Liver (tissue), 9 donors: Measurements from ENCODE around the gene ENPP1. TPM values are rescaled to one million over a fixed set of nuclear protein-coding genes. Genes with fewer than 3 reads are reported as not detected.
A peak's percentile ranks its signal among the peaks of the same experiment; 100 is the strongest.

Experiments used
- DNase-seq: peaks from one replicate; pipeline ENCODE4 v3.0.0-alpha.2; 2017; ENCODE audit warnings: low spot score
- H3K27ac ChIP-seq, 2 donors: one replicate each; pipeline ENCODE4 v1.7.0; 2013; ENCODE audit warnings: inconsistent platforms in 2 of 2, low read length in 2 of 2, control low read depth in 1 of 2, low read depth in 1 of 2, mild to moderate bottlenecking in 1 of 2
- H3K27me3 ChIP-seq, 4 donors: one replicate each; pipeline versions ENCODE4 v1.6.1 to v1.7.0; 2013; ENCODE audit warnings: low read length in 3 of 4, inconsistent platforms in 1 of 4, mild to moderate bottlenecking in 1 of 4, moderate library complexity in 1 of 4; ENCODE audit not compliant: control insufficient read depth in 4 of 4, insufficient read depth in 4 of 4
- H3K36me3 ChIP-seq, 4 donors: one replicate each; pipeline versions ENCODE4 v1.6.1 to v1.7.0; 2013; ENCODE audit warnings: low read length in 3 of 4, mild to moderate bottlenecking in 3 of 4, low read depth in 1 of 4, moderate library complexity in 1 of 4; ENCODE audit not compliant: control insufficient read depth in 4 of 4, insufficient read depth in 3 of 4
- H3K4me1 ChIP-seq, 4 donors: one replicate each; pipeline versions ENCODE4 v1.6.1 to v1.7.0; 2013; ENCODE audit warnings: low read length in 3 of 4, mild to moderate bottlenecking in 3 of 4, moderate library complexity in 1 of 4; ENCODE audit not compliant: control insufficient read depth in 4 of 4, insufficient read depth in 4 of 4
- H3K4me3 ChIP-seq, 3 donors: one replicate each; pipeline versions ENCODE4 v1.6.1 to v1.7.0; 2013; ENCODE audit warnings: low read length in 3 of 3, control low read depth in 1 of 3, low read depth in 1 of 3, mild to moderate bottlenecking in 1 of 3
- H3K9ac ChIP-seq, 2 donors: one replicate each; pipeline ENCODE4 v1.7.0; 2013; ENCODE audit warnings: low read length in 2 of 2, mild to moderate bottlenecking in 2 of 2, moderate library complexity in 2 of 2, control low read depth in 1 of 2, low read depth in 1 of 2
- H3K9me3 ChIP-seq, 4 donors: one replicate each; pipeline versions ENCODE4 v1.6.1 to v1.7.0; 2013; ENCODE audit warnings: low read length in 3 of 4; ENCODE audit not compliant: control insufficient read depth in 4 of 4
- FOXA2 ChIP-seq: IDR thresholded peaks from 2 replicates; pipeline ENCODE4 v1.6.1; 2016; ENCODE audit warnings: antibody characterized with exemption
- GABPA ChIP-seq, 2 donors: IDR thresholded peaks in 1 of 2; conservative IDR thresholded peaks in 1 of 2; 2 replicates each; pipeline ENCODE4 v1.6.1; 2016; ENCODE audit warnings: antibody characterized with exemption in 2 of 2, mild to moderate bottlenecking in 1 of 2, moderate library complexity in 1 of 2
- HNF4A ChIP-seq, 2 donors: conservative IDR thresholded peaks; 2 replicates each; pipeline ENCODE4 v1.6.1; 2016; ENCODE audit warnings: antibody characterized with exemption in 2 of 2, mild to moderate bottlenecking in 2 of 2
- JUND ChIP-seq, 2 donors: IDR thresholded peaks; 2 replicates each; pipeline ENCODE4 v1.6.1; 2016; ENCODE audit warnings: antibody characterized with exemption in 2 of 2
- NR2F2 ChIP-seq: IDR thresholded peaks from 2 replicates; pipeline ENCODE4 v1.6.1; 2016; ENCODE audit warnings: antibody characterized with exemption
- REST ChIP-seq: IDR thresholded peaks from 2 replicates; pipeline ENCODE4 v1.6.1; 2016; ENCODE audit warnings: antibody characterized with exemption, mild to moderate bottlenecking
- RXRA ChIP-seq, 2 donors: IDR thresholded peaks; 2 replicates each; pipeline ENCODE4 v1.6.1; 2017 to 2018; ENCODE audit warnings: antibody characterized with exemption in 2 of 2, mild to moderate bottlenecking in 1 of 2
- SP1 ChIP-seq: IDR thresholded peaks from 2 replicates; pipeline ENCODE4 v1.6.1; 2018; ENCODE audit warnings: antibody characterized with exemption, mild to moderate bottlenecking
- WGBS: extraction: QIAGEN DNeasy Blood & Tissue Kit; methylation state at CpG from one replicate; pipeline ENCODE4 v1.1.7; 2013; 5-methylcytosine and 5-hydroxymethylcytosine counted together
- polyA plus RNA-seq, 2 donors: library from polyadenylated mRNA; stranded (reverse) in 1 of 2; unstranded in 1 of 2; fragments of 200-250 nt in 1 of 2; fragments of >200 nt in 1 of 2; fragmentation: Nextera tagmentation in 1 of 2; extraction: Ambion mirVana in 1 of 2; gene quantifications; one replicate each; pipeline versions ENCODE4 v1.2.1 to v1.2.3, GENCODE V29; 2013 to 2015
- total RNA-seq, 2 donors: library from RNA; depleted of rRNA; stranded (reverse); fragments of >200 nt; gene quantifications; one replicate each; pipeline ENCODE4 v1.2.3, GENCODE V29; 2014
- TF ChIP-seq, protein P1 (sequence below): IDR thresholded peaks from 2 replicates; pipeline ENCODE4 v1.6.1; 2016; ENCODE audit warnings: antibody characterized with exemption
- TF ChIP-seq, protein P2 (sequence below): fragments of 150-350 bp; IDR thresholded peaks from 2 replicates; pipeline ENCODE4 v1.5.1; 2017; ENCODE audit warnings: improper control_type of control experiment, low read depth, low read length; ENCODE audit not compliant: missing input control
- donor health status: healthy.
- donor health status: healthy.
- donor health status: healthy.
- donor health status: healthy.
- donor health status: healthy.

ENPP1 gene
- total and polyA plus RNA-seq, 4 donors, result 9.5 to 53.1 (median 31.1) TPM

DNA sequence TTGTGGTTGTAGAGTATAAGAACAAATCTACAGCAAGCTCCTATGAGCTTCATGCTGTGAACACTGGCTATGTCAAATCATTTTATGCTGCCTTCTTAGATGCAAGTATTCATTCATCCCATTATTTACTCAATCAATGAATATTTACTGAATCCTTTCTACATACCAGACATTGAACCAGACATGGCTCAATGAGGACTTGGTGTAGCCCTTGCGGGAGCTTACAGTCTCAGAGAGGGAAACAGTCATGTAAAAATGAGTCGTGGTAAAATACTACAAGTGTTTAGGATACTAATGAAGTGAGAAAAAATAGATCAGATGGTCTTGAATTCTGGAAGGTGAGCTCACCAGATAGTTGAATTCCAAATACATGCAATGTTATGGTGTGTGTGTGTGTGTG lies 44.8 kb upstream of the ENPP1 start:
- no peaks in the 10 kb centered on the region for H3K27me3 ChIP-seq
- H3K27ac ChIP-seq, result no peak overlapping the region
- H3K9me3 ChIP-seq, result no peaks in the 10 kb centered on the region
- TF ChIP-seq HNF4A (conservative IDR thresholded peaks at IDR 0.05) (peak; percentile 20 to 49), GABPA (IDR thresholded peaks at IDR 0.05 in 1 of 2, conservative IDR thresholded peaks at IDR 0.05 in 1 of 2) (no peak)
- no peak overlapping the region for H3K9ac ChIP-seq
- WGBS, result 52% methylated on average over 2 of the region's 2 CpGs
- no peak overlapping the region for H3K4me3 ChIP-seq
- H3K36me3 ChIP-seq, result no peaks in the 10 kb centered on the region
- peaks cover 0 to 6% (median 2%) of the 10 kb centered on the region in 4 donors for H3K4me1 ChIP-seq
- DNase-seq, result no peak

DNA sequence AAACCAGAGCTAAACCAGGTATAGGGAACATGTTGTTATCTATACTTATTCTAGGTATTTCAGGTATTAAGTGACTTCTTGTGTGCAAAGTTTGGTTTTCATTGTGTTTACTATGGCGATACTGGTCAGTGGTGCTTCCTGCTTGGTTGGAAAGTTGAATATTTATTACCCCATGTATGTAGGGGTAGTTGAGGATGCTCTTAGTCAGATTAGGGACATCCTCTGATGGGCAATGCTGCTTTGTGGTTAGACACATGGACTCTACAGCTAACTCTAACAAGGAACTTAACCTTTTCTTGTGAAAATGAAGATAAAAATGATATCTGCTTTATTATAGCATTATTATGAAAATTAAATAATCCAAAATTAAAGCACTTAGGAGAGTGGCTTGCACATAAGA lies 44.1 kb upstream of the ENPP1 start:
- no peaks in the 10 kb centered on the region for H3K27me3 ChIP-seq
- H3K9ac ChIP-seq, result no peak overlapping the region
- H3K4me3 ChIP-seq, result no peak overlapping the region
- no peak for TF ChIP-seq RXRA (IDR thresholded peaks at IDR 0.05)
- TF ChIP-seq, protein P1, sequence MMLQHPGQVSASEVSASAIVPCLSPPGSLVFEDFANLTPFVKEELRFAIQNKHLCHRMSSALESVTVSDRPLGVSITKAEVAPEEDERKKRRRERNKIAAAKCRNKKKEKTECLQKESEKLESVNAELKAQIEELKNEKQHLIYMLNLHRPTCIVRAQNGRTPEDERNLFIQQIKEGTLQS, result no peak
- H3K9me3 ChIP-seq, result no peaks in the 10 kb centered on the region
- peaks cover 0 to 6% (median 2%) of the 10 kb centered on the region in 4 donors for H3K4me1 ChIP-seq
- WGBS, result 54% methylated on average over 1 of the region's 1 CpG
- no peak for DNase-seq
- no peak overlapping the region for H3K27ac ChIP-seq
- H3K36me3 ChIP-seq, result no peaks in the 10 kb centered on the region

DNA sequence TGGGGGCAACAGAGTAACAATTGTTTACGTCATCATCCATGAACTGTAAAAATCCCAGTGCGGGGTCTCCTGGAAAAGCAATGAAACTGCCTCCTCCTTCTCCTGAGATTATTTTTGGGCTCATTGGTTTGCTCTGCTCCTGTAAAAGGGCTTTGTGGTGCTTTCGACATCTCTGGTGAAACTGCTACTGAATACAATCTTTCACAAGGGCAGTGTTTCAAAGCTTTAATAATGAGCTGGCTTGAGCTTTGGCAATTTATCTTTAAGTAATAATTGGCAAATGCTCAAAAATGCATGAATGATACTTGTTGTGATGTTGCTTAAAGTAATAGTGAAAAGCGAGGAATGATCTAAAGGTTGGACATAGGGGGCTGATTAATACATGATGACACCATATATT lies 43.5 kb upstream of the ENPP1 start:
- TF ChIP-seq NR2F2 (no peak), SP1 (no peak), REST (no peak)
- WGBS, result 97% methylated on average over 4 of the region's 4 CpGs
- H3K4me1 ChIP-seq, result peaks cover 0 to 6% (median 2%) of the 10 kb centered on the region in 4 donors
- no peak for DNase-seq
- no peaks in the 10 kb centered on the region for H3K9me3 ChIP-seq
- H3K9ac ChIP-seq, result no peak overlapping the region
- H3K27me3 ChIP-seq, result no peaks in the 10 kb centered on the region
- no peak overlapping the region for H3K4me3 ChIP-seq
- H3K36me3 ChIP-seq, result no peaks in the 10 kb centered on the region
- H3K27ac ChIP-seq, result no peak overlapping the region

GRCh38 chr6:131765081-131765803 lies 42.6 kb upstream of the ENPP1 start:
- no peak for DNase-seq
- Histone ChIP-seq H3K4me3 (no peak overlapping the region), H3K27me3 (no peaks in the 10 kb centered on the region), H3K27ac (no peak overlapping the region), H3K36me3 (no peaks in the 10 kb centered on the region), H3K4me1 (peaks cover 0 to 6% (median 2%) of the 10 kb centered on the region in 4 donors), H3K9ac (no peak overlapping the region), H3K9me3 (no peaks in the 10 kb centered on the region)
- 68% methylated on average over 9 of the region's 9 CpGs for WGBS
- no peak for TF ChIP-seq SP1
- no peak for TF ChIP-seq NR2F2
- no peak for TF ChIP-seq JUND (IDR thresholded peaks at IDR 0.05)
- TF ChIP-seq REST, result no peak
- TF ChIP-seq FOXA2, result no peak
- TF ChIP-seq, protein P2, sequence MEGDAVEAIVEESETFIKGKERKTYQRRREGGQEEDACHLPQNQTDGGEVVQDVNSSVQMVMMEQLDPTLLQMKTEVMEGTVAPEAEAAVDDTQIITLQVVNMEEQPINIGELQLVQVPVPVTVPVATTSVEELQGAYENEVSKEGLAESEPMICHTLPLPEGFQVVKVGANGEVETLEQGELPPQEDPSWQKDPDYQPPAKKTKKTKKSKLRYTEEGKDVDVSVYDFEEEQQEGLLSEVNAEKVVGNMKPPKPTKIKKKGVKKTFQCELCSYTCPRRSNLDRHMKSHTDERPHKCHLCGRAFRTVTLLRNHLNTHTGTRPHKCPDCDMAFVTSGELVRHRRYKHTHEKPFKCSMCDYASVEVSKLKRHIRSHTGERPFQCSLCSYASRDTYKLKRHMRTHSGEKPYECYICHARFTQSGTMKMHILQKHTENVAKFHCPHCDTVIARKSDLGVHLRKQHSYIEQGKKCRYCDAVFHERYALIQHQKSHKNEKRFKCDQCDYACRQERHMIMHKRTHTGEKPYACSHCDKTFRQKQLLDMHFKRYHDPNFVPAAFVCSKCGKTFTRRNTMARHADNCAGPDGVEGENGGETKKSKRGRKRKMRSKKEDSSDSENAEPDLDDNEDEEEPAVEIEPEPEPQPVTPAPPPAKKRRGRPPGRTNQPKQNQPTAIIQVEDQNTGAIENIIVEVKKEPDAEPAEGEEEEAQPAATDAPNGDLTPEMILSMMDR, result no peak
- no peak for TF ChIP-seq GABPA (IDR thresholded peaks at IDR 0.05 in 1 of 2, conservative IDR thresholded peaks at IDR 0.05 in 1 of 2)
